Left forelimb (tissue), 1 donor: ENCODE measurements around the gene POLR1E.
A peak's percentile ranks its signal among the peaks of the same experiment; 100 is the strongest.
"Not testable (repeated sequence)": the region's sequence is repeated elsewhere in the genome, so short reads cannot be mapped to it uniquely, and the experiment has no call there.

Experiments used
- DNase-seq: peaks from one replicate; pipeline ENCODE4 v3.0.0-alpha.2; 2018; ENCODE audit warnings: low spot score

Gene POLR1E

DNA sequence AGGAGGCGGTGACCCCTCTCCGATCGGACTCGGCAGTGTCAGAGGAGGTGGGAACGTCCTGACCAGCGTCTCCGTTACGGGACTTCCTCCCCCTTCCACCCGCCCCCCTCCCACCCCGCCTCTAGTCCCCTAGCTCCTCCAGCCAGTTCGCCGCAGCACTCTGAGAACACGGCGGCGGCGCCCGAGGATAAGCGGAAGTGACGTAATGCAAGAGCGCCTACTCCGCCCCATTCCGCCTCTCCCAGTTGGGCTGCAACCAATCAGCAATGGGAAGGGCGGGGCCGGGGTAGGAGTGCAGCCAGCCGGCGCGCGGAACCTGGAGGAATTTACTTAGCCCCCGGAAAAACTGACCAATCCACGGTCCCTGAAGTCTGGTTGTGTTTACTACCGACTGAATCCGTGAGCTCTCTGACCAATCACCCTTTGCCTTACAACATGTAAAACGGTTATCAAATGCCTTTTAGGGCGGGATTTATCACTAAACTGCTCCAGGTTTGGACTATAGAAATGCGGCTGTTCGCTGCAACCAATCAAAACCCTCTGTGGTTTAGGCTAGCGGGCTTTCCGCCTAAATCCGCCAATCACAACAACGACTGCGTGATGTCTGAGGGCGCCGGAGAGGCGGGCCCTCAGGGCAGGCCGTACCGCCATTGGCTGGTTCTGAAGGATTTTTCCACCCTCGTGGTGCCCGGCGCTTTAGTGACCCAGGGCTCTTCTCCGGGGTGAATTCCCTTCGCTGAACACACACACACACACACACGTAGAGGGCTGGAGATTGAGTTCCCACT is 20.3 kb upstream of the POLR1E start, which contains the start of gene ZBTB5:
ZBTB5 (minus strand) TSS at position 202 of the 788 bp plus-strand sequence. CDS start 22,899 bp downstream, outside the sequence.
- DNase-seq: peak; percentile 100

DNA sequence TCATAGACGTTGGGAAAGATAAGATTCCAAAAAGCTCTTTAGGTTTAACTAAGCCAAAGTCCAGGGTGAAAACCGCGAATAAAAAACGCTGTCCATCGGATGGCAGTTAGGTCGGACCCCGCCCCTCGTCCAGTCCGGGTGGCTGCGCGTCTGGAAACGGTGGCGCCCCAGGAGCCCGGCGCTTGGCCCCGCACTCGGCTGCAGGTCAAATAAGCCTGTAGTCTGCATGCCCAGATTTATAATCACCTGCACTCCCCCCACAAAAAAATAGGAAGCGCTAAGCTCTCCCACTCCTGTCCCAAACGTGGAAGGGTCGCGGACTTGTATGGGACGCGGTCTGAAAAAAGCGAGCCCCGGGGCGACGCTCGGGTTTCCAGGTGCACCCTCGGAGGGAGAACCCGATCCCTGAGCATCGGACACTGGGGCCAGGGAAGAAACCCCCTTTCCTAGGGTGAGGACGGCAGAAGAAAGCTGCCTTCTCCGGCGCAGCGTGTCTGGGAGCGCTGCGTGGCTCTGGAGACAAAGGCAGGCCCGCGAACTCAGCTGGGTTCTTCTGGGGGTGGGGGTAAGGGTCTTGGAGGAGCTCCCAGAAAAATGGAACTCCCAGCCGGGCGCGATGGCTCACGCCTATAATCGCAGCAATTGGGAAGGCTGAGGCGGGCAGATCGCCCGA is 19.6 kb upstream of the POLR1E start:
- DNase-seq: no peak

DNA sequence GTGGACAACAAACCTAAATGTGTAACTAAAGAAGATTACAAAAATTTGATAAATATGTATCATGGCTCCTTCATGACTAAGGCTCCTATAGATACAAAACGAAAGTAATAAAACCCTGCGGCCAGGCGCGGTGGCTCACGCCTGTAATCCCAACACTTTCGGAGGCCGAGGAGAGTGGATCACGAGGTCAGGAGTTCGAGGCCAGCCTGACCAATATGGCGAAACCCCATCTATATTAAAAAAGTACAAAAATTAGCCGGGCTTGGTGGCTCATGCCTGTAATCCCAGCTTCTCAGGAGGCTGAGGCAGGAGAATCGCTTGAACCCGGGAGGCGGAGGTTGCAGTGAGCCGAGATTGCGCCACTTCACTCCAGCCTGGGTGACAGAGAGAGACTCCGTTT is 18.2 kb upstream of the POLR1E start:
- DNase-seq: not testable (repeated sequence)

DNA sequence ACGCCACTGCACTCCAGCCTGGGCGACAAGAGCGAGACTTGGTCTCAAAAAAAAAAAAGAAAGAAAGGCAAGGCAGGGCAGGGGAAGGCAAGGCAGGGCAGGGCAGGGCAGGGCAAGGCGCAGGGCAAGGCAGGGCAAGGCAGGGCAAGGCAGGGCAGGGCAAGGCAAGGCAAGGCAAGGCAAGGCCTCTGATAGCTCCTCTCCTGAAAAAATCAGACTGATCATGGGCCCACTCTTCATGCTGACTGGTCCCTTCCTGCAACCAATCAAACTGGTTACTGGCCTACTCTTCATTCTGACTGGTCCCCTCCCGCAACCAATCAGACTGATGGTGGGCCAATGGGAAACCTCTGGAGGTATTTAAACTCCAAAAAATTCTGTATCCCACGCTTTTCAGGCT is 17.1 kb upstream of the POLR1E start:
- no peak for DNase-seq

DNA sequence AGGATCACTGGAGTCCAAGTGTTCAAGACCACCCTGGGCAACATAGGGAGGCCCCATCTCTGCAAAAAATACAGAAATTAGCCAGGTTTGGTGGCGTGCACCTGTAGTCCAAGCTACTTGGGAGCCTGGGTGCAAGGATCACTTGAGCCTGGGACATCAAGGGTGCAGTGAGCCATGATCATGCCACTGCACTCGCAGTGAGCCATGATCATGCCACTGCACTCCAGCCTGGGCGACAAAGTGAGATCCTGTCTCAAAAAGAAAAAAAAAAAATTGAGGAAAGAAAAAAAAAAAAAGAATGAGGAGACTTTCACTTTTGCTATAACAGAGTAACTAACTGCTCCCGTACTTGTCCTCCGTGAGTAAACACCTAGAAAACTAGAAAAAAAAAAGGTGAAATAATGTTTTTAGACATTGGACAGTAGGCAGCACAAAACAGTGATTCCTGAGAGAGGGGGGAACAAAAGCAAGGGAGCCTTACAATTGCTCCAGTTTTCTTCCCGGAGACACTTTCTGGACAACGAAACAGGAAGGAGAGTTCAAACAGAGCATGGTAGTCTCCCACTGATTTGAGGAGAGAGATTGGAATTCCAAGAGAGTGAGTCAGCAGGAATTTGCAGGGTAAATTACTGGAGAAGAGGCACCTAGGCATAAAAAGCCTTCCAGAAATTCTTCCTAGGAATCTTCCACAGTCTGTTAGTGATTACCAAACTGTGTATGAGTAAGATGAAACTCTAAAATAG is 13.6 kb upstream of the POLR1E start:
- DNase-seq: no peak

DNA sequence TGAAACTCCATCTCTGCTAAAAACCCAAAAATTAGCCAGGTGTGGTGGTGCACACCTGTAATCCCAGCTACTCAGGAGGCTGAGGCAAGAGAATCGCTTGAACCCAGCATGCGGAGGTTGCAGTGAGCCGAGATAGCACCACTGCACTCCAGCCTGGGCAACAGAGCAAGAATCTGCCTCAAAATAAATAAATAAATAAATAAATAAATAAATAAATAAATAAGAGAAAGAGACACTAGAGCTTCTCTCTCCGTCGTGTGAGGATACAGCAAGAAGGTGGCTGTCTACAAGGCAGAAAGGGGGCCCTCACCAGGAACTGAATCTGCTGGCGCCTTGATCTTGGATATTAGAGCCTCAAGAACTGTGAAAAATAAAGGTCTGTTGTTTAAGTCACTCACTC is 11.8 kb upstream of the POLR1E start:
- DNase-seq: not testable (repeated sequence)

DNA sequence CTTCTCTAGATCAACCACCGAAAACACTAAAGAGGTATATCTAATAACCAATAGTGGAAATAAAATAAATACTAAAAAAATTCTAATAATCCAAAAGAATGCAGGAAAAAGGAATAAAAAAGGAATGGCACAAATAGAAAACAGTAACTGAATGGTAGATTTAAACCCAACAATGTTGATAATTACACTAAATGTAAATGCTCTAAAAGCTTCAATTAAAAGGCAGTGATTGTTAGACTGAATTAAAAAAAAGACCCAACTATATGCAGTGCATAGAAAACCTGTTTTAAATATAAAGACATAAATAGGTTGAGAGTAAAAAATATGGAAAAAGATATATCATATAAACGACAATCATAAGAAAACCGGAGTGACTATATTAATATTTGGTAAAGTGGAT is 11.3 kb upstream of the POLR1E start:
- no peak for DNase-seq

DNA sequence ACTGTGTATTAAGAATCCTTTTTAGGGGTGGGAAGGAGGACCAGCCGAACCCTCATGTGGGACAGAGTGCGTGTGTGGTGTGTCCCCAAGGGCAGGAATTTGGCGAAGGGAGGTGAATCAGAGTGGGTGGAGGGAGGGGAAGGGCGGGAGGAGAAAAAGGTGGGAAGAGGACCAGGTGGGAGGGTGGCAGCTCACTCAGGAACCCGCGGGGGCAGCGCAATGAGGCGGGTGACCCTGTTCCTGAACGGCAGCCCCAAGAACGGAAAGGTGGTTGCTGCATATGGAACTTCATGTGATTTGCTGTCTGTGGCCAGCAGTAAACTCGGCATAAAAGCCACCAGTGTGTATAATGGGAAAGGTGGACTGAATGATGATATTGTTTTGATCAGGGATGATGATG is 8.8 kb upstream of the POLR1E start:
- no peak for DNase-seq

DNA sequence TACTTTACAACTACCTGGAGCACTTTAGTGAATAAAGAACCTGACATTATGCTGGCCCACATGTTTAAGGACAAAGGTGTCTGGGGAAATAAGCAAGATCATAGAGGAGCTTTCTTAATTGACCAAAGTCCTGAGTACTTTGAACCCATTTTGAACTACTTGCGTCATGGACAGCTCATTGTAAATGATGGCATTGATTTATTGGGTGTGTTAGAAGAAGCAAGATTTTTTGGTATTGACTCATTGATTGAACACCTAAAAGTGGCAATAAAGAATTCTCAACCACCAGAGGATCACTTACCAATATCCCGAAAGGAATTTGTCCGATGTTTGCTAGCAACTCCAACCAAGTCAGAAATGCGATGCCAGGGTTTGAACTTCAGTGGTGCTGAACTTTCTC is 8.3 kb upstream of the POLR1E start:
- DNase-seq: not testable (repeated sequence)

DNA sequence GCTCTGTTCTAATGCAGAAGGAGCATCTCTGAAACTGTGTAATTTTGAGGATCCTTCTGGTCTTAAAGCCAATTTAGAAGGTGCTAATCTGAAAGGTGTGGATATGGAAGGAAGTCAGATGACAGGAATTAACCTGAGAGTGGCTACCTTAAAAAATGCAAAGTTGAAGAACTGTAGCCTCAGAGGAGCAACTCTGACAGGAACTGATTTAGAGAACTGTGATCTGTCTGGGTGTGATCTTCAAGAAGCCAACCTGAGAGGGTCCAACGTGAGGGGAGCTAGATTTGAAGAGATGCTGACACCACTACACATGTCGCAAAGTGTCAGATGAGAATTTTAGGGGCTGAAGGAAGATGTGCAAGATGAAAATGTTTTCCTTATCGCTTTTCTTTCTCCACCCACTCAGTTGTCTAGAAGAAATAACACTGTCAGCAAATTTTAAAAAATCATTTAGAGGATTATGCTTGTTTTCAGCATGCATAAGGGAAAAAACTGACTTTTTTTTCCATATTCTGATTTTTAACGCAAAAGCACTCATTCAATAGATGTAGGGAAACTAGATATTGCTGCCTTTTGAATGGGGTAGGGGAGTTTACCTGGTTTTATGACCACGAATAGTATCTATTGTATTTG is 7.6 kb upstream of the POLR1E start:
- not testable (repeated sequence) for DNase-seq

DNA sequence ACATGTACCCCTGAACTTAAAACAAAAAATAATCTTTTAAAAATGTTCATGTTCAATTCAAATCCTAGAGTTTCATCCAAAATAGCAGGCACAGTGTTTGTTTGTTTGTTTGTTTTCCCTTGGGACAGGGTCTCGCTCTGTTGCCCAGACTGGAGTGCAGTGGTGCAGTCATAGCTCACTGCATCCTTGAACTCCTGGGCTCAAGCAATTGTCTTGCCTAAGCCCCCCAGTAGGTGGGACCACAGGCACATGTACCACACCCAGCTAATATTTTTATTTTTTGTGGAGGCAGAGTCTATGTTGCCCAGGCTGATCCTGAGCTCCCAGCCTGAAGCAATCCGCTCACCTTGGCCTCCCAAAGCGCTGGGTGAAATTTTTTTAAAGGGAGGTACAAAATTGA is 5.0 kb upstream of the POLR1E start:
- DNase-seq: no peak

DNA sequence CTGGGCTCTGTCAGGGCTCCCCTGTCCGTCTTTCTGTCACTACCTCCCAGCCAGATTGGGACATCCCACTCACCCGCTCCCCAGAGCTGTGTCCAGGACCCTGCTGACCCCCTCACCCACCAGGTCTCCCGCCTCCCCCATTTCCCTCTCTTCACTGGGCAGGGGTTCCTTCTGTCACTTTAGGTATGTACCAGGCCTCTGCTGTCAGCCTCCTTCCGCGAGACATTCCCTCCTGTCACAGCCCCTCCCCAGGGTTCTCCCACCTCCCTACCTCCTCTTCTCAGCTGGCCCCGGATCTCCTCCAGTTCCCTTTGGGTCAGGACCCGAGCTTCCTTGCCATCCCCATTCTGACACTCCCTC is 488 bp downstream of the POLR1E start:
- no peak for DNase-seq

DNA sequence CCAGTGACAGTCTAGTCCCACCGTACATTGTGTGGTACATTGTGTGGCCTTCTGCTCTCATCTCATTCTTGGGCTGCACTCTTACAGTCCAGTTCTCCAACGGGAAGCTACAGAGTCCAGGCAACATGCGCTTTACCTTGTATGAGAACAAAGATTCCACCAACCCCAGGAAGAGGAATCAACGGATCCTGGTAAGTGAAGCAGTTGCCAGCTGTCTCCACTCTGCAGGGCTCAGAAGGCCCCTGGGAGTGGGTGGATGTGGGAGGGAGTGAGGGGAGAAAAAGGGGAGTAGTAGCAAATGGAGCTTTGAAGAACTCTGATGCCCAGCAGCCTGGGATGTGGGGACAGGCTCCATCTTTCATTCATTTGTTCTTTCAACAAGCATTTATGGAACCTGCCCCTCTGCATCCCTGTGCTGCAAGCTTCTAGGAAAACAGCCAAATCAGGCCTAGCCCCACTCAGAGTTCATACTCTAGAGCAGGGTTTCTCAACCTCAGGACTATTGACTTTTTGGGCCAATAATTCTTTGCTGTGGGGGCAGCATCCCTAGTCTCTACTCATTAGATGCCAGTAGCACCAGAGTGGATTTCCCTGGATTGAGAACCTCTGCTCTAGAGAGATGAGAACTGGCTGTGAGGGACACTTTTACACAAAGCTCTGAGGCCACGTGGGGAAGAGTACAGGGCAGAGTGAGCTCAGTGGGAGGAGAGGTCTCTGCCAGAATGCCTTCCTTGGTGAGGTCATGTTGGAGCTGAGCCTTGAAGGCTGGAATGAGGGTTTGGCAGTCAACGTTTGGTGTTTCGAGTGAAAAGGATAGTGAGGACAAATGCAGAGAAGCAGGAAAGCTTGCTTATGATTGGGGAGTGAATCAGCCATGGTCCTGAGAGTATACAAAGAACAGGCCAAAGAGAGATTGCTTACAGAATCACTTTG is 1.1 kb downstream of the POLR1E start:
- no peak for DNase-seq

DNA sequence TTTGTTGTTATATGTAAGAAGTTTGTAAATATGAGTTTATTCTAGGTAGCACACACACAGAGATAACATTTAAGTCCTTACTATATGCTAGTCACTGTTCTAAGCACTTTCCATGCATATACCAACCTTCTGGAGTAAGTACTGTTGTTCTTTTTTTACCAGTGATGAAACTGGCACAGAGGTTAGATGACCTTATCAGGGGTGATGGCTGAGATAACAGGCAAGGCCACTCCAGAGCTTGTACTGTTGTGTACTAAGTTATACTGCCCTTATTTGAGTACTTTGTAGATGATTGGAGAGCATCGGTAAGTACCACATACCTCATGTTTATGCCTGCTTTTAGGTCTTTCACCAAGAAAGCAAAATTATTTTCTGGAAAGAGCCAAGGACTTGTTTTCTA is 6.2 kb downstream of the POLR1E start:
- no peak for DNase-seq

DNA sequence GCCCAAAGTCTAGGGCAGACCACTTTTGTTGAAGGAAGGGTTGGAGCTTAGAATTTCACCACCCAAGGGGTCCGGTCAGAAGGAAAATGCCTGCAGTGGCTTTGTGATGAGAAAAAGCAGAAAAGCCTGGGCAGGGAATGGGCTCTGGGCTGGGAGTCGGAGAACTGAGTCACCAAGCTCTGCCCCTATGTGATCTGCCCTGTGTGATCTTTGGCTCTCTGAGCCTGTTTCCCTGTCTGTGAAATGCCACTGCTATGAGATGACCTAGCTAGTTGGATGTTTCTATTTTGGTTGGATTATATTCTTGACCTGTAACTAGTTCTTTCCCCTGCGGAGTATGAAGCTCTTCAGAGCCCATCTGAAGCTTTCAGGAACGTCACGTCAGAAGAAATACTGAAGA is 9.8 kb downstream of the POLR1E start:
- DNase-seq: no peak

DNA sequence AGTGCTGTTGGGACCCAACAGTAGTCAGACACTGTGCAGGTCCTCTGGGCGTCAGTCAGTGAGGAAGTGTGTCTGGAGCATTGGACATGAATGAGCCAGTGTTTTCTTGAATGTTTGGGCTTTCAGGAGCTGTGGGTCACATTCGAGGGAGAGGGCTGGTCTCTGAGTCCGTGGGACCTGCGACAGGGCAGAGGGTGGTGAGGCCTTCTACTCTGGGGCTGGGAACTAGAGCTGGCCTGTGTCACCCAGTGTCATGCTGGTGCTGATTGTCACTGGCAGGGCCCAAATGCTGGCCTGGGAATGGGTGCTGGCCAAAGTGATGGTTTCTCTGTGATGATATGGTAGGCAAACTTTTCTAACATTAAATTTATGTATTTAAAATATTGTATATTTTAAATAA is 10.3 kb downstream of the POLR1E start:
- no peak for DNase-seq

DNA sequence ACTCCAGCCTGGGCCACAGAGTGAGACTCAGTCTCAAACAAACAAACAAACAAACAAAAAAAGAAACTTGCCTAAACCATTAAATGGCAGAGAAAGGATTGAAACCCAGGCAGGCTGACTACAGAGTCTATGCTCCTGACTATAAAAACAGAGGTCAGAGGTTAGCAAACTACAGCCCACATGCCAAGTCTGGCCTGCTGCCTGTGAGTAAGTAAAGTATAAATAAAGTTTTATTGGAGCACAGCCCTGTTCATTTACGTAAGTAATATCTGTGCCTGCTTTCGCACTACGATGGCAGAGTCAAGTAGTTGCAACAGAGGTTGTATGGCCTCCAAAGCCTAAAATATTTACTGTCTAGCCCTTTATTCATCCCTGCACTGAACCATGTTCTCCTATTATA is 11.6 kb downstream of the POLR1E start:
- DNase-seq: no peak

DNA sequence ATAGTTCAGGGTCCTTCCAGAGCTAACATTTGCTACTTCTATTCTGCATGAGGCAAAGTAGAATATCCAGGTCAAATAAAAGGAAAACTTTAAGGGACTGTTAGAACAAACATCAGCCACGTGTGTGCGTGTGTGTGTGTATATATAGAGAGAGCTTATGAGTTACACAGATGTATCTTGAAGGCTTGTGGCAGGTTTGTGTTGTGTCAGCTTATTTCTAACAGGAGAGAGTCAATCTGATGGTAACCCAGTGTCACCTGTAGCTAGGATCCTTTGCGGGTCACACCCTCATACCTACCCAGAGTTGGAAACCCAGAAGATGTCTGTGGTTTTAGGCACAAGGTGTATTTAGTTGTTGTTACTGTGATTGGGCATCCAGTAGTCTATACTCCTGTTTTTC is 12.7 kb downstream of the POLR1E start:
- DNase-seq: no peak

DNA sequence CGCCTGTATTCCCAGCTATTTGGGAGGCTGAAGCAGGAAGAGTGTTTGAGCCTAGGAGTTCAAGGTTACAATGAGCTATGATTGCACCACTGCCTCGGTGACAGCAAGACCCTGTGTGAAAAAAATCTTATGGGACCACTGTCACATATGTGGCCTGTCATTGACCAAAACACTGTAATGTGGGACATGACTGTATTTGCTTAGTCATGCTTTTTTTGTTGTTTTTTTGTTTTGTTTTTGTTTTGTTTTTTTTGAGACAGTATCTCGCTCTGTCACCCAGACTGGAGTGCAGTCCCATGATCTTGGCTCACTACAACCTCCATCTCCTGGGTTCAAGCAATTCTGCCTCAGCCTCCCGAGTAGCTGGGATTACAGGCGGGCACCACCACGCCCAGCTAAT is 13.5 kb downstream of the POLR1E start:
- DNase-seq: no peak

DNA sequence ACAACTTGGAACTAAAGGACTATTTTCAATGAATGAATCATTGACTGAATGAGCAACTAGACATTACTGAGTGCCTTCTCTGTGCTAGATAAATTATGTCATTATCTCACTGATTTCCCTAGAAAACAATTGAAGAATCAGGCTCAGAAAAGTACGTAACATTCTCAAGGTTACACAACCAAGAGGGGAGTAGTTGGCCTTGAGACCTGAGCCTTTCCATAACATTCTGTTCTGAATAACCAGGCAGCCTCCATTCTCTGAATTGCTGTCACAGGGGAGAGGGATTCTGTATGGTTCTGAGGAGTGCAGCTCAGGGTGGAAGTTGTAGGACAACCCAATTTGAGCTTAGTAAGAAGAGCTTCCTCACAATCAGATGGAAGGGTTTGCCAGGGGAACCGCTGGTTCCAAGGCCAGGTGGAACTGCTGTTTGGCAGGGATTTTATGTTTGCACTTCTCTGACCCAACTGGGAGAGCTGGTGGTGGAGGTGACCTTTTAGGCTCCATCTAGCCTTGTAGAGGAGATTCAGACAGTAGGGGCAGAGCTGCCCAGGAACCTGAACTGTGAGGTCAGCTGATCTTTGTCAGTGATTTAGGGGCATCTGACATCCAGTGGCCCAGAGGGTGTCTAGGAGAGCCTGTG is 16.3 kb downstream of the POLR1E start:
- DNase-seq: no peak

DNA sequence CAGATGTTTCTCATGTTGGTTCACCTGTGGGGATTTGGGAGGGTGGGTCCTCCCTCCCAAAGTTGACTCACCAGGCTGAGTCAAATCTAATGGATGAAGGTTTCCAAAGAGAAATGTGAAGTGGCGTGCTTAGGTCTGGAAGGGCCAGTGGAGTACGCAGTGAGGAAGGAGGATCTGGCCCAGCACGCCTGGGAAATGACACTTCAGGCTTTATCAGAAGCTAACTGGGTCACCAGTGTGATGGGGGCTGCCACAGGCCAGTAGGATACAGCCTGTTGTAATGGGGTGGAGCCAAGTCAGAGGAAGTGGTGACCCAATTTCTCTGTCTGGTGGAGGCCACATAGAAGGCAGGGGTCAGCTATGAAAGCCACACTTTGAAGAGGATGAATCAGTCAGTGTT is 18.0 kb downstream of the POLR1E start:
- no peak for DNase-seq
